ENCODE results near the gene MCRS1.
"Not testable (repeated sequence)": the region's sequence is repeated elsewhere in the genome, so short reads cannot be mapped to it uniquely, and the experiment has no call there.

The MCRS1 gene

GRCh38 chr12:49567611-49568441 lies at the start of gene MCRS1:
MCRS1 (minus strand) TSS chr12:49568142; CDS start chr12:49566731, 1,411 bp downstream.
- DNase-seq (ENCODE audit: low read depth, low spot score), result peak; percentile 77

- no peak for DNase-seq (ENCODE audit: low read depth, low spot score)
Measured at GRCh38 chr12:49616533-49617219, 48.7 kb upstream of the MCRS1 start.

- DNase-seq (ENCODE audit: low read depth, low spot score), result no peak
Measured at GRCh38 chr12:49615725-49616124, 47.8 kb upstream of the MCRS1 start.

GRCh38 chr12:49612210-49612609 lies 44.3 kb upstream of the MCRS1 start:
- no peak for DNase-seq (ENCODE audit: low read depth, low spot score)

- DNase-seq (ENCODE audit: low read depth, low spot score), result not testable (repeated sequence)
Measured at GRCh38 chr12:49610785-49611184, 42.8 kb upstream of the MCRS1 start.

- no peak for DNase-seq (ENCODE audit: low read depth, low spot score)
Measured at GRCh38 chr12:49609875-49610154, 41.9 kb upstream of the MCRS1 start.

- DNase-seq (ENCODE audit: low read depth, low spot score), result no peak
Measured at GRCh38 chr12:49609059-49609874, 41.3 kb upstream of the MCRS1 start.

GRCh38 chr12:49605539-49605938 lies 37.6 kb upstream of the MCRS1 start, which contains the start of gene FAM186B:
FAM186B (minus strand) TSS chr12:49605639; CDS start chr12:49605477, 162 bp downstream.
- DNase-seq (ENCODE audit: low read depth, low spot score), result not testable (repeated sequence)

- no peak for DNase-seq (ENCODE audit: low read depth, low spot score)
Measured at GRCh38 chr12:49604856-49605255, 36.9 kb upstream of the MCRS1 start.

- no peak for DNase-seq (ENCODE audit: low read depth, low spot score)
Measured at GRCh38 chr12:49603721-49604120, 35.8 kb upstream of the MCRS1 start.

- no peak for DNase-seq (ENCODE audit: low read depth, low spot score)
Measured at GRCh38 chr12:49599961-49600360, 32.0 kb upstream of the MCRS1 start.

GRCh38 chr12:49598527-49598926 lies 30.6 kb upstream of the MCRS1 start:
- no peak for DNase-seq (ENCODE audit: low read depth, low spot score)

- no peak for DNase-seq (ENCODE audit: low read depth, low spot score)
Measured at GRCh38 chr12:49588721-49589516, 21.0 kb upstream of the MCRS1 start.

- no peak for DNase-seq (ENCODE audit: low read depth, low spot score)
Measured at GRCh38 chr12:49588281-49588680, 20.3 kb upstream of the MCRS1 start.

GRCh38 chr12:49587174-49587908 lies 19.4 kb upstream of the MCRS1 start:
- no peak for DNase-seq (ENCODE audit: low read depth, low spot score)

- no peak for DNase-seq (ENCODE audit: low read depth, low spot score)
Measured at GRCh38 chr12:49585477-49586459, 17.8 kb upstream of the MCRS1 start.

GRCh38 chr12:49584591-49584990 lies 16.6 kb upstream of the MCRS1 start:
- DNase-seq (ENCODE audit: low read depth, low spot score), result no peak

GRCh38 chr12:49583366-49584094 lies 15.6 kb upstream of the MCRS1 start:
- no peak for DNase-seq (ENCODE audit: low read depth, low spot score)

GRCh38 chr12:49582850-49583249 lies 14.9 kb upstream of the MCRS1 start:
- DNase-seq (ENCODE audit: low read depth, low spot score), result no peak
